SHP77 (cell line): ENCODE measurements around the gene PROSER3.

ENCODE experiments used
- DNase-seq, 2 experiments: peaks; one replicate each; lab custom pipeline; 2025; lab: John Stamatoyannopoulos, UW

Gene PROSER3

DNA sequence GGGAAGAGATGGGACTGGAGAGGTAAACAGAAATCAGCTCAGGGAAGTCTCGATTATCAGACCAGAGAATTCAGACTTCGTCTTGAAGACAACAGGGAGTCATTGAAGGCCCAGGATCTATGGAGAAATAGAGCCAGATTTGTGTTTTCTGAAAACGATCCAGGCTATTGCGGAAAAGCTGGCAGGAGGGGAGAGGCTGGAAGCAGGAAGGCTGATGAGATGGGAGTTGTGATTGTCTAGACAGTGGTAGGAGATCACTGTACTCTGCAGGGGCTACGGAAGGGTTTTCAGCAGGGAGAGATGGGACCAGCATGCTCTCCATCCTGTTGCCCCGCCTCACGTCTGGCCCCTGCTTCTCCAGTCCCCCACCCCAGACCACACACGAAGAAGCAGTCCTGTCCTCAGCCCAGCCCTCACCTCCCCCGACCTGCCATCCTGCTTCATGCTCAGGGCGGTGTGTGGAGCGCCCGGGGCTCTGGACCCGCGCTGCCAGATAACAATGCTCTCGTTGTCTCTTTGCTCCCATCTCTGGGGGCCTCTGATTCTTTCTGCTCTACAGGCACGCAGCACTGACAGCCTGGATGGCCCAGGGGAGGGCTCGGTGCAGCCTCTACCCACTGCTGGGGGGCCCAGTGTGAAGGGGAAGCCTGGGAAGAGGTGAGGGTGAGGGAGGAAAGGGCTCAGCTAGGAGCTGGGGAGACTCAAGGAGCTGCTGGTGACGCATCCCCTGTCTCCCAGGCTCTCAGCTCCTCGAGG, 19.3 kb downstream of the PROSER3 start:
- no peak for DNase-seq

DNA sequence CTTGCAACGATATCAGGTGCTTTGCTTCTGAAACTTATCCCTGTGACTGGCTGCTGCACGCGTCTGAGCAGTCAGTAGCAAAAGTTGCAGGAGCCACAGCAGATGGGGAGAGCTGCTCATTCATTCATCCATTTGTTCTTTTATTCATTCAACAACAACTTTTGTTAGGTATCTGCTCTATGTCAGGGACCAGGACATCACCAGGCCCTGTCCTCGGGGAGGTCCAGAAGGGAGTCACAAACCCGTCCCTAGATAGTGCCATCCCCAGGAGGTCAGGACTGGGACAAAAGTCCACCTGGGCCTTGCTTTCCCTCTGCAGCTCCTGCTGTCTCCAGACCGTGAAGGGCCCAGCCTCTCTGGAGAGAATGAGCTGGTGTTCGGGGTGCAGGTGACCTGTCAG, 20.0 kb downstream of the PROSER3 start:
- no peak for DNase-seq

DNA sequence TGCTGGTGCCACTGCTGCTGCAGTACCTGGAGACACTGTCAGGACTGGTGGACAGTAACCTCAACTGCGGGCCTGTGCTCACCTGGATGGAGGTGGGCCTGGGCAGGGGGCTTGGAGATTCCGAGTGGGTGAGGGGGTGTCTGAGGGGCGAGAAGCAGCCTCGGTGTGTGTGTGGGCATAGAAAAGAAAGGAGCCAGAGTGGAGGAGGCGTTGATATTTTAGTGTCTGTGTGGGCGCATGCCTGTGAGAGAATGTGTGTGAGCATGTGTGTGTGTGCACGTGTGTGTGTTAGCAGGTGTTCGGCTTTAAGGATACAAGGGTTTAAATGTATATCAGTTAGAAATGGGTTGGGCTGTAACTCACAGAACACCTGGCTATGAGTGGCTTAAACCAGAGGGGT, 21.1 kb downstream of the PROSER3 start:
- no peak for DNase-seq

DNA sequence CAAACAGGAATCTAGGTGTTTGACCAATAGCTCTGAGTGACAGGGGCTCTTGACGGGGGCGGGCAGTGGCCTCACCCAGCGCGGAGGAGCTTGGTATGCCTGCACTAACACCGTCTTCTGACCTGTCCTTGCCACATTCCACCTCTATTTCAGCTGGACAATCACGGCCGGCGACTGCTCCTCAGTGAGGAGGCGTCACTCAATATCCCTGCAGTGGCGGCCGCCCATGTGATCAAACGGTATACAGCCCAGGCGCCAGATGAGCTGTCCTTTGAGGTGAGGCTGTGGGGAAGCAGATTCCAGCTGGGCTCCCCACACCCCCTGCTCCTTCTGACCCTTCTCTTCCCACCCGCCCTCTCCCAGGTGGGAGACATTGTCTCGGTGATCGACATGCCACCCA, 22.1 kb downstream of the PROSER3 start:
- DNase-seq: no peak

DNA sequence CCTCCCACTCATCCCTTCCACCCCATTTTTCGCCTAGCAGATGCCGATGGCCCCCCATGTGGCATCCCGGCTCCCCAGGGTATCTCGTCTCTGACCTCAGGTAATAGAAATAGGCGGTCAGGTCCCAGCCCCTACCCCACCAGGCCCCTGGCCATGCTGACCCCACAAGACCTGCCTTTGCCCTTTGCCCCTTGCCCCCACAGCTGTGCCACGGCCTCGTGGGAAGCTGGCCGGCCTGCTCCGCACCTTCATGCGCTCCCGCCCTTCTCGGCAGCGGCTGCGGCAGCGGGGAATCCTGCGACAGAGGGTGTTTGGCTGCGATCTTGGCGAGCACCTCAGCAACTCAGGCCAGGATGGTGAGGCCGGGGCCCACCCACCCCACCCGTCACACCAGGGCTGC, 22.7 kb downstream of the PROSER3 start:
- no peak for DNase-seq

DNA sequence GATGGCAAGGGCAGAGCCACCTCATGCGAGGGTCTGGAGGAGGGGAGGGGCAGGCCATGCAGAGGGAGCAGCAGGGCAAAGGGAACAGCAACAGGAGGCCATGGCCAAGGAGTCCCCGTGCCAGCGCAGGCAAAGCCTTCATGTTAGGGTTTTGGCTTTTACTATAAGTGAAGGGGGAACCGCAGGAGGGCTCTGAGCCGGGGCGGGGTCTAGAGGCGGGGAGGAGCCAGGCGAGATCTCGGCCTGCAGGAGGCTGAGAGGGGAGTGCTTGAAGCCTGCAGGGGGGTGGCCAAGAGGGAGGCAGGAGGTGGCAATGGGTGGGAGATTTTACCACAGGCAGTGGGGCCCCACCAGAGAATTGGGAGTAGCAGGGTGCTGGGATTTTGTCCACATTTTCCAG, 23.7 kb downstream of the PROSER3 start:
- DNase-seq: no peak

DNA sequence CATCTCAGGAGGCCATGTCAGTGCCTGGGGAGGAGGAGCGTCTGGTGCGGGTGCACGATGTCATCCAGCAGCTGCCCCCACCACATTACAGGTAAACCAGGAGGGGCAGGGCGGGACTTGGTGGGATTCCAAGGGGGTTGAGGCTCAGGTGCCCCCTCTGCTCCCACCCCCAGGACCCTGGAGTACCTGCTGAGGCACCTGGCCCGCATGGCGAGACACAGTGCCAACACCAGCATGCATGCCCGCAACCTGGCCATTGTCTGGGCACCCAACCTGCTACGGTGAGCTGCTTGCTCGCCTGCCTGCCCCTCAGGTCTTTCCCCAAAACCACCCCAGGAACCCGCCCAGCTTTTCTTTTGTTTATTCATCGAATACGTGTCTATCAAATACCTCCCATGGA, 24.6 kb downstream of the PROSER3 start:
- no peak for DNase-seq

DNA sequence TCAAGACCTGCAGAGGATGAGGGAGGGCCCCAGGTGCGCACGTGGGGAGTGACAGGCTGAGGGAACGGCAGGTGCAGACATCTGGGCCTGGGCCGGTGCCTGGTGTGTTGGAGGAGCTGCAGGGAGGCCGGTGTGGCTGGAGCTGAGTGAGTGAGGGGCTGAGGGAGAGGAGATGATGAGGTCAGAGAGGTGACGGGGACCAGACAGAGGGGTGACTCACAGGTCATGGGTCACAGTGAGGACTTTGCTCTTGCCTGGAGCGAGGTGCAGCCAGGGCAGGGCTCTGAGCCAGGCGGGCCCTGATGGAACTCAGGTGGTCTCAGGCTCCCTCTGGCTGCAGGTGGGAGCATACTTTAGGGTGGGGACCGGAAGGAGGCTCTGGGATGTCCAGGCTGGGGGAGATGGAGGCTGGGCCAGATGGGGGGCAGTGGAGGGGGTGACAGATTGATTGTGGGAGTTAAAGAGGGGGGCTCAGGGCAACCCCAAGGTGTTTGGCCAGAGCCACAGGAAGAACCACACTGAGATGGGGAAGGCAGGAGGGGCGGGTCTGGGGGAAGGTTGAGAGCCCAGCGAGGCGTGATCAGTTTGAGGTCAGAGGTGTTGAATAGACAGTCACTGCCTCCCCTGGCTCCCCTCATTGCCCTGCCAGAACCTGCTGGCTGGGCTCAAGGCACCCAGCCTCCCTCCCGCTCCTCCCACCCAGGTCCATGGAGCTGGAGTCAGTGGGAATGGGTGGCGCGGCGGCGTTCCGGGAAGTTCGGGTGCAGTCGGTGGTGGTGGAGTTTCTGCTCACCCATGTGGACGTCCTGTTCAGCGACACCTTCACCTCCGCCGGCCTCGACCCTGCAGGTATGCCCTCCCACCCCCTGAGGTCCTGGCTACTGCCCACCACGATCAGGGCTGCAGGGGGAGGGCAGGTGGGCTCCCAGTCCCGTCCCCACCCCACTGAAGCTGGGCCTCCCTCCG, 25.8 kb downstream of the PROSER3 start:
- no peak for DNase-seq

DNA sequence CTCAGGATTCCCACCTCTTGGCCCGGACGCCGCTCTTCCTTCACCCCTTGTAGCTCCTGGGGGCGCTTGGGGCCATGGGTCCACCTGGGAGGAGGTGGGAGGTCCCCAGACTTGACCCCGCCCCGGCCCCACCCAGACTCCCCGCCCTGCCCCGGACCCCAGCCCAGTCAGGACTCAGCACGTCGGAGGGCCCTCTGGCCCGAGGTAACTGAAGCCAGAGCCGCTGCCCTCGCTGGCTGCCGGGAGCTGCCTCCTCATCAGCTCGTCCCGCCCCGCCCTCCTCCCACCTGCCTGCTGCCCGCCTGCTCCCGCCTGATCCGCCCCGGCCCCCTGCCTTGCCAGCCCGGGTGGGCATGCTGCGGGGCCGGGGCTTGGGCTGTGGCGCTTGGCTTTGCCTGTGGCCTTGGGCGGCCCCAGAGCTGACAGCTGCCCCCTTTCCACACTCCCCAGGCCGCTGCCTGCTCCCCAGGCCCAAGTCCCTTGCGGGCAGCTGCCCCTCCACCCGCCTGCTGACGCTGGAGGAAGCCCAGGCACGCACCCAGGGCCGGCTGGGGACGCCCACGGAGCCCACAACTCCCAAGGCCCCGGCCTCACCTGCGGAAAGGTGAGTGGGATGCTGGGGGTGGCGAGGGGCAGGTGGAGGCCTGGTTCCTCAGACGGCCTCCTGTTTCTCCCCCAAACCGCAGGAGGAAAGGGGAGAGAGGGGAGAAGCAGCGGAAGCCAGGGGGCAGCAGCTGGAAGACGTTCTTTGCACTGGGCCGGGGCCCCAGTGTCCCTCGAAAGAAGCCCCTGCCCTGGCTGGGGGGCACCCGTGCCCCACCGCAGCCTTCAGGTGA, 26.7 kb downstream of the PROSER3 start:
- DNase-seq: no peak

DNA sequence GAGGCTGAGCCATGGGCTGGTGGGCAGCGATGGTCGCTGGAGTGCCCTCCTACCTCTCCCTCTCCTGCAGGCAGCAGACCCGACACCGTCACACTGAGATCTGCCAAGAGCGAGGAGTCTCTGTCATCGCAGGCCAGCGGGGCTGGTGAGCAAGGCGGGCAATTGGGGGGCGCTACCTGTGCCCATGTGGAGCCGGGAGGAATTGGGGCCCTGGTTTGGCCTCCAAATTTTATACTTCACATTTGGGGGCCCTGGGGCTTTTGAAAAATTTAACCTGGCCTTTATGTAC, 27.3 kb downstream of the PROSER3 start:
- no peak for DNase-seq

DNA sequence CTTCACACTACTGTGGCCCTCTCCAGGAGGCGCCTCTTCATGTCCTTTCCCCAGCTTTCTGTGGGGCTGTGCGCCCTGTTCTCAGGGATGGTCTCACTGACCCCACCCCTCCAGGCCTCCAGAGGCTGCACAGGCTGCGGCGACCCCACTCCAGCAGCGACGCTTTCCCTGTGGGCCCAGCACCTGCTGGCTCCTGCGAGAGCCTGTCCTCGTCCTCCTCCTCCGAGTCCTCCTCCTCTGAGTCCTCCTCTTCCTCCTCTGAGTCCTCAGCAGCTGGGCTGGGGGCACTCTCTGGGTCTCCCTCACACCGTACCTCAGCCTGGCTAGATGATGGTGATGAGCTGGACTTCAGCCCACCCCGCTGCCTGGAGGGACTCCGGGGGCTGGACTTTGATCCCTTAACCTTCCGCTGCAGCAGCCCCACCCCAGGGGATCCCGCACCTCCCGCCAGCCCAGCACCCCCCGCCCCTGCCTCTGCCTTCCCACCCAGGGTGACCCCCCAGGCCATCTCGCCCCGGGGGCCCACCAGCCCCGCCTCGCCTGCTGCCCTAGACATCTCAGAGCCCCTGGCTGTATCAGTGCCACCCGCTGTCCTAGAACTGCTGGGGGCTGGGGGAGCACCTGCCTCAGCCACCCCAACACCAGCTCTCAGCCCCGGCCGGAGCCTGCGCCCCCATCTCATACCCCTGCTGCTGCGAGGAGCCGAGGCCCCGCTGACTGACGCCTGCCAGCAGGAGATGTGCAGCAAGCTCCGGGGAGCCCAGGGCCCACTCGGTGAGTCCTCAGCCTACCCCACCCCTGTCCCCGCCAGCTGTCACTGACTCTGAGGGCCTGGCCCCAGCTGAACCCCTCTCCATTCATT, 28.6 kb downstream of the PROSER3 start:
- no peak for DNase-seq

DNA sequence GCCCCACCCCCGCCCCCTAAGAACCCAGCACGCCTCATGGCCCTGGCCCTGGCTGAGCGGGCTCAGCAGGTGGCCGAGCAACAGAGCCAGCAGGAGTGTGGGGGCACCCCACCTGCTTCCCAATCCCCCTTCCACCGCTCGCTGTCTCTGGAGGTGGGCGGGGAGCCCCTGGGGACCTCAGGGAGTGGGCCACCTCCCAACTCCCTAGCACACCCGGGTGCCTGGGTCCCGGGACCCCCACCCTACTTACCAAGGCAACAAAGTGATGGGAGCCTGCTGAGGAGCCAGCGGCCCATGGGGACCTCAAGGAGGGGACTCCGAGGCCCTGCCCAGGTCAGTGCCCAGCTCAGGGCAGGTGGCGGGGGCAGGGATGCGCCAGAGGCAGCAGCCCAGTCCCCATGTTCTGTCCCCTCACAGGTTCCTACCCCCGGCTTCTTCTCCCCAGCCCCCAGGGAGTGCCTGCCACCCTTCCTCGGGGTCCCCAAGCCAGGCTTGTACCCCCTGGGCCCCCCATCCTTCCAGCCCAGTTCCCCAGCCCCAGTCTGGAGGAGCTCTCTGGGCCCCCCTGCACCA, 29.3 kb downstream of the PROSER3 start:
- no peak for DNase-seq

DNA sequence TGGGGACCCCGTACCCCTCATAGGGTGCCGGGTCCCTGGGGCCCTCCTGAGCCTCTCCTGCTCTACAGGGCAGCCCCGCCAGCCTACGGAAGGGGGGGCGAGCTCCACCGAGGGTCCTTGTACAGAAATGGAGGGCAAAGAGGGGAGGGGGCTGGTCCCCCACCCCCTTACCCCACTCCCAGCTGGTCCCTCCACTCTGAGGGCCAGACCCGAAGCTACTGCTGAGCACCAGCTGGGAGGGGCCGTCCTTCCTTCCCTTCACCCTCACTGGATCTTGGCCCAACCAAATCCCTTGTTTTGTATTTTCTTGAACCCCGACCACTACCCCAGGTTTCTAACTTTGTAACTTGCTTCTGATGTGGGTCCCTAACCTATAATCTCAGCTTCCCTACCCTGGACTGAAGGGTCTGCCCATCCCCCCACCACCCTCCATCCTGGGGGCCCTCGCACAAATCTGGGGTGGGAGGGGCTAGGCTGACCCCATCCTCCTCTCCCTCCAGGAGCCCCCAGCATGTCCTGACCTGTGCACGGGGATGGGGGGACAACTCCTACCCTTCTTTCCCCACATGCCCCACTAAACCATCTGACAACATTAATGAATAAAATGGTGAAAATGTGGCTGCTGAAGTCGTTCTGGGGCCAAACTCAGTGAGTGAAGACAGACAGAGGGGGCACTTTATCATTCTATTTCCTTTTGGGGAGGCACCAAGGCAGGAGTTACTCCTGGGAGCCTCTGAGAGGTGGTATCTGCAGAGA, 30.4 kb downstream of the PROSER3 start:
- no peak for DNase-seq

DNA sequence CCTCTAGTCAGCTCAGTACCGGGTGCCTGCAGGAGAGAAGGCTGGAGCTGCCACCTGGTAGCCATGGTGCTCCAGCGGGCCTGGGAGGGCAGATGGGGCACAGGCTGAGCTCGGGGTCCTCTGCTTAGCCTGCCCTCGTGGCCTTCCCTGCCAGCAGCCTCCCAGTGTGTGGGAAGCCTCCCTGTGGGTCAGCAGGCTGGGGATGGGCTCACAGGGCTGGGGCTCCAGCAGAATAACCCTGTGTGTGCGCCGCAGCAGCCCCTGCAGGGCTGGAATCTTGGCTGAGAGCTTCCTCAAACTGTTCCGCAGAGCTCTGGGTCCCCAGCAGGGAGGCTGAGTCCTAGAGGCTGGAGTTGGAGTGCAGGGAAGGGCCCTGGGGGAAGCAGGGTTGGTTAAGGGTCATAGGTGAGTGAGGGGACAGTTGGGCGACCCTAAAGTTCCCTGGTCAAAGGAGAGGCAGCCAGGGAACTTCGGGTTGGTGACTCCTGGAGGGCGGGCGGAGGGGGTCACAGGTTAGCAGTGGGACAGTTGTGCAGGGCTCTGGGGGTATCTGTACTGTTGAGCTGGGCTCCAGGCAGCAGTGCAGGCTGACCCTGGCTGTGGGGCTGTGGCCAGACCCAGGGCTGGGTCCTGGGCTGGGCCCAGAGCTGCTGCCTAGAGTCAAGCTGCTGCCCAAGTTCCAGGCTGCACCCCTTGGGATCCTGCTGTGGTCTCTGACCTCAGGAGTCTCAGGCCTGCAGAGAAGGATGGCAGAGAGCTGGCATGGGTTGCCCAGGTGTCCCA, 31.4 kb downstream of the PROSER3 start:
- DNase-seq: no peak

DNA sequence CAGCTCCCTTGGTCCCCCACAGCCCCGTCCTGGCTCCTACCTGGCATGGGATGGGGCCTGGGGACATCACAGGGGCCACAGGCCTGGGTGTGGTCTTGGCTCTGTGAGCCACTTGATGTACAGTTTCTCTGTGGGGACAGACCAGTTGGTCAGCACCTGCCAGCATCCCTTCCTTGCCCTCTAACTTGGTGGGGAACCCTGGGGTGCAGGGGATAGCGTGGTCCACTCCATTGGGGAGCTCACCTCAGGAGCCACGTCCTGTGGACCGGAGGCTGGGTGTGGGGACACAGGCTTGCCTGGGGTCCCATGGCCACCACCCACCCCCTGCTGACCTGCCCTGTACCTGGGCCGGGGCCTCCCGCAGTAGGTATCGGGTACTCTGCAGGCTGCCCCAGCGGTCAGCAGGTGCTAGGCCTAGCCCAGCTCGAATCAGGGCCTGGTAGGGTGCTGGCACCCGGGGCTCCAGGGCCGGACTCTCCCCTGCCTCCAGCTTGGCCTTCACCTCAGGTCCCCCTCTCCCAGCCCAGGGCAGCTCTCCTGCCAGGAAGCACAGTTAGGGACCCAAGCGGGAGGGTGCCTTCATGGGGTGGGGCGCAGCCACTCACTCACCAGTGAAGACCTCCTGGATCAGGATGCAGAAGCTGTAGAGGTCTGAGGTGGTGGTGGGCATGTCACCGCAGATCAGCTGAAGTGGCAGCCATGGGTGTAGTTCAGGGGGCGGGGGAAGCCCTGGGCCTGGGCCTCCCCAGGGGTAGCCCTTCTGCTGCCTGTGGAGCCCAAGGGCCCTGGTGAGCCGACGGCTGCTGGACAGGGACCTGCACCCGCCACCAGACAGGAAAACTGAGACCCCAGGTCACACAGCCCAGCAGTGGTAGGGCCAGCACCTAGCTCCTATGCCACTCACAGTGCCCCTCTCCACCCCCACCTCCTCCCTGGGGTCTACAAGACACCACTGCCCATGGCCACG, 32.3 kb downstream of the PROSER3 start:
- no peak for DNase-seq

DNA sequence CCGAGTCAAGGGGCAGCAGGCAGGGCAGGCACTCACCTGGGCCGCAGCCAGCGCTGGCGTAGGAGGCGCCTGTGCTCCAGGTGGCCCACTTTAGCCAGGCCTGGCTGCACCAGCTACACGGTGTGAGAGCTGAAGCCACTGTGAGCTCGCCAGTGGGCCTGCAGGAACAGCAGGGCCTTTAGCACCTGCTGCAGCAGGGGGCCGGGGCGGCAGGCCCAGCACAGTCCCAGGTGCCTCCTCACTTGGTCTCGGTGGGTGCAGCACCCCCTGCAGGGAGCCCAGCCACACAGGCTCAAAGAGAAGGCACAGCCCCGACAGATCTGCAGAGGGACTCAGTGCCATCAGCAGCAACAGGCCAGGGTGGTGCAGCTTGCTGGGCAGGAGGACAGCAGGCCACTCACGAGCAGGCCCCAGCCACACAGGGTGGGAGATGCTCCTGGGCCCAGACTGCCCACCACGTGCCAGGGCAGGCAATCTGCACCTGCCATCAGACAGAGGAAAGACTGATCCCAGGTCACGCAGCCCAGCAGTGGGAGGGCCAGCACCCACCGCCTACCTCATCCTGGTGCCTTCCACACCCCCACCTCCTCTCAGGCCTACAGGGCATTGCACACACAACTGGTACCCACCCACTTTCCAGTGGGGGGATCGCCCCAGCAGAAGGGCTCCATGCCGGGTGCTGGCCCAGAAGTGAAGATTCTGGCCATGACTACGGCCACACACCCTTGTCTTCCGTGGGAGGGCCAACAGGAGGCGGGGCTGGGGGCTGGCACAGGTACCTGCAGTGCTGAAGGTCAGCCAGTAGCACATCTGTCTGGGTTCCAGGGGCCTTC, 33.2 kb downstream of the PROSER3 start:
- DNase-seq: peak; percentile 24 to 66

DNA sequence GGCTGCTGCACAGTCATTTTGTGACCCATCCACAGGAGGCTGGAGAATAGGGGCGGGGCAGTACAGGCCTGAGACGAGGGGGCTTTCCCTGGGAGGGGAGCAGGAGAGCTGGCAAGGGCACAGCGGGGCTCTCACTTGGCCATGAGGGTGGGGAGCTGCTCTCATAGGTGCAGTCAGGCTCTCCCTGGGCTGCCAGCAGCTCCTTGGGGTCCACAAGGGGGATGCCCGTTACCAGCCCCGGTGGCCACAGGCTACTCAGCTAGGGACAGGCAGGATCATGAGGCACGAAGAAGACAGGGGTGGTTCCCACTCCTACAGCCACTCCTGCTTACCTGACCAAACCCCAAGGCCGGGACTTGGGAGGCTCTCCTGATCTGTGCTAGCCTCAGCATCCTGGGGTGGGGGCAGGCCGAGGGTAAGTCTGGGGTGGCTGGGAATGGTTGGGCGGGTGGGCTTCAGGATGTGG, 33.9 kb downstream of the PROSER3 start:
- no peak for DNase-seq
